IMR-90 (cell line): ENCODE results near the gene MECP2.

Experiments
- BHLHE40 ChIP-seq: fragments of 150-350 bp; IDR thresholded peaks from 2 replicates; pipeline ENCODE4 v1.6.1; 2016; ENCODE audit warnings: mild to moderate bottlenecking, low read depth, low read length
- CEBPB ChIP-seq: IDR thresholded peaks from 2 replicates; pipeline ENCODE4 v1.6.1; 2012; ENCODE audit warnings: low read depth, low read length, improper control_type of control experiment
- ELK1 ChIP-seq: fragments of 150-350 bp; IDR thresholded peaks from 2 replicates; pipeline ENCODE4 v1.6.1; 2016; ENCODE audit warnings: low read depth, mild to moderate bottlenecking, low read length, moderate library complexity, borderline replicate concordance
- FOS ChIP-seq: fragments of 150-350 bp; IDR thresholded peaks from 2 replicates; pipeline ENCODE4 v1.6.1; 2016; ENCODE audit warnings: low read depth, low read length
- MAFK ChIP-seq: IDR thresholded peaks from 2 replicates; pipeline ENCODE4 v1.6.1; 2012; ENCODE audit warnings: low read depth, low read length, improper control_type of control experiment
- MXI1 ChIP-seq: IDR thresholded peaks from 2 replicates; pipeline ENCODE4 v1.6.1; 2012; ENCODE audit warnings: low read depth, mild to moderate bottlenecking, low read length, moderate library complexity, borderline replicate concordance
- NFE2L2 ChIP-seq: fragments of 150-350 bp; IDR thresholded peaks from 2 replicates; pipeline ENCODE4 v1.6.1; 2016; ENCODE audit warnings: low read depth, mild to moderate bottlenecking, low read length
- POLR2A ChIP-seq: IDR thresholded peaks from 2 replicates; pipeline ENCODE4 v1.6.1; 2012; ENCODE audit warnings: mild to moderate bottlenecking, low read depth, low read length
- RFX5 ChIP-seq: IDR thresholded peaks from 2 replicates; pipeline ENCODE4 v1.8.0; 2012; ENCODE audit warnings: low read depth, mild to moderate bottlenecking, low read length, moderate library complexity
- USF2 ChIP-seq: fragments of 150-350 bp; IDR thresholded peaks from 2 replicates; pipeline ENCODE4 v1.6.1; 2017; ENCODE audit warnings: mild to moderate bottlenecking, antibody characterized with exemption, low read length, low read depth
- TF ChIP-seq, protein P1 (sequence below): conservative IDR thresholded peaks from 2 replicates; pipeline ENCODE4 v1.5.1; 2012; ENCODE audit warnings: mild to moderate bottlenecking, low read depth, low read length, improper control_type of control experiment

DNA sequence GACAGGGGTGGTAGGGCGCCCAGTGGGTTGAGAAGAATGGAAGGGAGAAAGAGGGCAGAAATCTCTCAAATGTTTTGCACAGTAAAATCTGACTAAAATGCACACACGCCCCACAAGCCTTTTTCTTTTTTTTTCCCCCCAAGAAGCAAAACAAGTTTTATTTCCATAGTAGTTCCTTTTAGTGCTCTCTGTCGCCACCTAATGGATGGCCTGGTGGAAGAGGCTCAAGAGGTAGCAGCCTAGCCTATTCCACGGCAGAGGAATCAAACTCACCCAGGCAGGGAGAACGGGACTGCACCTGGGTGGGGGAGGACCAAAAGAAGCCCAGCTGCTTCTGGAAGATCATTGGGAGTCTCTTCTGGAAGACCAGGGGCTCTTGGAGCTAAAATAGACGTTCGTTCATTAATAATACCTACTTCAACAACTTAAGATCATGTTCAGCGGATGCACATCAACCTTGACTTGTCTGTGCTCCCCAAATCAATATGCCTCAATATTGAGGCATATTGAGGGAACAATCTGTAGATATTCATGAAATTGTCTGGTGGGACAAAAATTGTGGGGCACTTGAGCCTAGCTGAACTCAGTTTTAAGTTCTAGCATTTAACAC, 46.2 kb downstream of the MECP2 start:
- no peak for TF ChIP-seq MAFK
- no peak for TF ChIP-seq POLR2A
- TF ChIP-seq, protein P1, sequence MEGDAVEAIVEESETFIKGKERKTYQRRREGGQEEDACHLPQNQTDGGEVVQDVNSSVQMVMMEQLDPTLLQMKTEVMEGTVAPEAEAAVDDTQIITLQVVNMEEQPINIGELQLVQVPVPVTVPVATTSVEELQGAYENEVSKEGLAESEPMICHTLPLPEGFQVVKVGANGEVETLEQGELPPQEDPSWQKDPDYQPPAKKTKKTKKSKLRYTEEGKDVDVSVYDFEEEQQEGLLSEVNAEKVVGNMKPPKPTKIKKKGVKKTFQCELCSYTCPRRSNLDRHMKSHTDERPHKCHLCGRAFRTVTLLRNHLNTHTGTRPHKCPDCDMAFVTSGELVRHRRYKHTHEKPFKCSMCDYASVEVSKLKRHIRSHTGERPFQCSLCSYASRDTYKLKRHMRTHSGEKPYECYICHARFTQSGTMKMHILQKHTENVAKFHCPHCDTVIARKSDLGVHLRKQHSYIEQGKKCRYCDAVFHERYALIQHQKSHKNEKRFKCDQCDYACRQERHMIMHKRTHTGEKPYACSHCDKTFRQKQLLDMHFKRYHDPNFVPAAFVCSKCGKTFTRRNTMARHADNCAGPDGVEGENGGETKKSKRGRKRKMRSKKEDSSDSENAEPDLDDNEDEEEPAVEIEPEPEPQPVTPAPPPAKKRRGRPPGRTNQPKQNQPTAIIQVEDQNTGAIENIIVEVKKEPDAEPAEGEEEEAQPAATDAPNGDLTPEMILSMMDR, result peak; percentile 70
- no peak for TF ChIP-seq CEBPB
- no peak for TF ChIP-seq MXI1
- no peak for TF ChIP-seq USF2
- no peak for TF ChIP-seq NFE2L2
- no peak for TF ChIP-seq FOS
- TF ChIP-seq ELK1, result no peak
- no peak for TF ChIP-seq BHLHE40
- no peak for TF ChIP-seq RFX5
